ENCODE results near the gene BBOX1. TPM values are rescaled to one million over a fixed set of nuclear protein-coding genes. Genes with fewer than 3 reads are reported as not detected.

BBOX1 gene, protein sequence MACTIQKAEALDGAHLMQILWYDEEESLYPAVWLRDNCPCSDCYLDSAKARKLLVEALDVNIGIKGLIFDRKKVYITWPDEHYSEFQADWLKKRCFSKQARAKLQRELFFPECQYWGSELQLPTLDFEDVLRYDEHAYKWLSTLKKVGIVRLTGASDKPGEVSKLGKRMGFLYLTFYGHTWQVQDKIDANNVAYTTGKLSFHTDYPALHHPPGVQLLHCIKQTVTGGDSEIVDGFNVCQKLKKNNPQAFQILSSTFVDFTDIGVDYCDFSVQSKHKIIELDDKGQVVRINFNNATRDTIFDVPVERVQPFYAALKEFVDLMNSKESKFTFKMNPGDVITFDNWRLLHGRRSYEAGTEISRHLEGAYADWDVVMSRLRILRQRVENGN
- total RNA-seq: 12.7 TPM

DNA sequence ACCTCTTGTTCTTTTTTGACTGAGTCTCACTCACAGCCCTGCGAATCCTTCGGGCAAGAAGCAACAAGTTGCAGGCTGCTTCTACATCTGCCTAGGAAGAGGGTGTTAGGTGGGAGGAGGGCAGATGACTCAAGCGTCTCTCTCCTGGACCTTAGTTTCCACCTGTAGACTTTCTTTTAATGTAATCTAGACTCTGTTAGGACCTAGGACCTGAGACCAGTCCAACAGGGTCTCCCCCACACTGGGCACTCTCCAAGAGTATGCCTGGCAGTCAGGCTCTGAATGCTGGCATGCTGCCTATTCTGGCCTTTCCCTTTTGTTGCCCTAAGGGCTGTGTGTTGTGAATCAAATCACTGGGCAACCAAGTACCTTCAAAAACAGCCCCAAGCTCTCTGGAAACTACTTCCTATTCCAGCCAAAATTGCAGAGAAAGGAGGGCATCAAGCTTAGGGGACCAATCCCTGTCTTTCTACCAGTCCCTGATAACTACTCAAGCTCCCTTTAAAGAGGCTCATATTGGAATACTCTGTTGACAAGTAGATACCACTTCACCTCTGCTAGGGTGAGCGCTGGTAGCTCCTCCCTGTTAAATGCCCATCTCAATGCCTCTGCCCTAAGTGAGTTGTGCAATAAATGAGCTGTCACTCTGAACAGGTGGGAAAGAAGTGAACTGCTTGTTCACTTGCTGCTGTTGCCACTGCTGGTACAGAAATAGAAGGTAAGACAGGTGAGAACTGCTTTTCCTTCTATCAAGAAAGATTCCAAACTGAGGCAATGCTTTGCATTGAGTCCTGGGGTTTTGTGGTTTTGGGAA lies at the start of gene BBOX1:
TSS of gene BBOX1 (plus strand) at position 514 of the 814 bp plus-strand sequence. CDS start 14,616 bp downstream, outside the sequence.

DNA sequence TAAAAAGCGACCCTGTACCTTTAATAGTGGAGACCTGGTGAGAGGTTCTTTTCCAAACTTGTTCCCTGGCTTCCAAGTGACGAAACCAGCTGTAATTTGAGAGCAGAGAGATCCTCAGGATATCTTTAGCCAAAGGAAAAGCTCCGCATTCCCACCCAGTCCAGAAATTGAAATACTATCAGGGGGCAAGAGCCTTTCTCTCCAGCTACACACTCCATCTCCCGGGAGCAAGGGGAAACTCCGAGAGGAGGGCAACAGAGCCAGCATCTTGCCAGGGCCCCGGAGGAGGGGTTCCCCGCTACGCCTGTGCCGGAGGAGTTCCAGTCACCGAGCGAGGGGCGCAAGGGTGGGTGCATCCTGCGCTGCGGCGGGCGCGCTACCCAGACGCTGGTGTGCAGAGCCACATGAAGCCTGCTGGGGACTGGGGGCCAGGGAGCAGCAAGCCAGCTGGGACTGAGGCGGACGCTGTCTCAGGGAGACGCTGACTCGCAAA lies 46.6 kb upstream of the BBOX1 start, which contains the start of gene FIBIN:
TSS of gene FIBIN (plus strand) at position 148 of the 493 bp plus-strand sequence. CDS start 415 bp downstream, outside the sequence.

Other genes starting within 250 kb of the BBOX1 start
- 21.3 TPM for gene FIBIN, start 46.7 kb upstream of the BBOX1 start, total RNA-seq

All from metanephros (tissue), 1 donor.